Raji (cell line): ENCODE results near the gene THEM4.

Experiments
- POLR2A ChIP-seq: IDR thresholded peaks from 2 replicates; pipeline ENCODE4 v1.6.1; 2011; ENCODE audit warnings: low read depth, low read length, control low read depth; ENCODE audit not compliant: insufficient read depth

THEM4 gene

GRCh38 chr1:151875419-151876097, 33.8 kb downstream of the THEM4 start:
- no peak for TF ChIP-seq POLR2A

GRCh38 chr1:151871284-151872030, 37.9 kb downstream of the THEM4 start:
- TF ChIP-seq POLR2A: no peak

GRCh38 chr1:151868486-151868885, 40.8 kb downstream of the THEM4 start:
- no peak for TF ChIP-seq POLR2A

GRCh38 chr1:151867765-151868411, 41.4 kb downstream of the THEM4 start:
- TF ChIP-seq POLR2A: no peak

- no peak for TF ChIP-seq POLR2A
Measured at GRCh38 chr1:151867321-151867720, 42.0 kb downstream of the THEM4 start.

GRCh38 chr1:151864411-151864810, 44.9 kb downstream of the THEM4 start:
- TF ChIP-seq POLR2A: no peak

GRCh38 chr1:151862604-151863003, 46.7 kb downstream of the THEM4 start:
- TF ChIP-seq POLR2A: no peak

GRCh38 chr1:151860504-151861187, 48.7 kb downstream of the THEM4 start:
- no peak for TF ChIP-seq POLR2A

GRCh38 chr1:151859891-151860293, 49.4 kb downstream of the THEM4 start:
- no peak for TF ChIP-seq POLR2A

GRCh38 chr1:151858886-151859665, 50.2 kb downstream of the THEM4 start:
- no peak for TF ChIP-seq POLR2A

- no peak for TF ChIP-seq POLR2A
Measured at GRCh38 chr1:151858030-151858746, 51.1 kb downstream of the THEM4 start.

GRCh38 chr1:151855933-151856332, 53.4 kb downstream of the THEM4 start:
- TF ChIP-seq POLR2A: no peak

GRCh38 chr1:151854658-151855057, 54.7 kb downstream of the THEM4 start:
- TF ChIP-seq POLR2A: no peak

GRCh38 chr1:151853411-151853943, 55.8 kb downstream of the THEM4 start, which contains the start of gene THEM5:
Gene THEM5, minus strand, starts transcription at chr1:151853712. Its CDS starts 147 bp downstream, at chr1:151853565.
- TF ChIP-seq POLR2A: no peak
